ENCODE data around the gene IRX4.
"Not testable (repeated sequence)": the region's sequence is repeated elsewhere in the genome, so short reads cannot be mapped to it uniquely, and the experiment has no call there.

Gene IRX4

GRCh38 chr5:1856596-1857255 lies 26.0 kb downstream of the IRX4 start:
- FAIRE-seq, result no peak

DNA sequence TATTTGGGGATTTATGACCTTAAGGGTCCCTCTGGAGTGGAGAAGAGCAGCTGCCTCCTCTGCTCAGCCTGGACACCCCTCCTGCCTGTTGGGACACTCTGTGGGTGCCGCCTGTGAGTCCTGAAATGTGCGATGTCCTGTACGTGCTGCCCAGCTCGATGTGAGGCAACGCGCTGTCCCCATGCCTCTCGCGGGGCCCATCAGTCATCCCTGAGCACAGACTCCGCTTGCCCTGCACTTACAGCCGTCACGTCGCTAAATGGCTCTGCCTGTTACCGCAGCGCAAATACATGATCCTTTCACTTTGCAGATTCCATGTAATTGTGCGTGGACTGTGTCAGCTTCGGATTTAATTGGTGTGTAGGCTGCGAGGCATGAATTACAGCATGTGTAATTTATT lies 27.1 kb downstream of the IRX4 start:
- FAIRE-seq, result no peak

- FAIRE-seq, result no peak
Observed at GRCh38 chr5:1855075-1855474, 27.6 kb downstream of the IRX4 start.

DNA sequence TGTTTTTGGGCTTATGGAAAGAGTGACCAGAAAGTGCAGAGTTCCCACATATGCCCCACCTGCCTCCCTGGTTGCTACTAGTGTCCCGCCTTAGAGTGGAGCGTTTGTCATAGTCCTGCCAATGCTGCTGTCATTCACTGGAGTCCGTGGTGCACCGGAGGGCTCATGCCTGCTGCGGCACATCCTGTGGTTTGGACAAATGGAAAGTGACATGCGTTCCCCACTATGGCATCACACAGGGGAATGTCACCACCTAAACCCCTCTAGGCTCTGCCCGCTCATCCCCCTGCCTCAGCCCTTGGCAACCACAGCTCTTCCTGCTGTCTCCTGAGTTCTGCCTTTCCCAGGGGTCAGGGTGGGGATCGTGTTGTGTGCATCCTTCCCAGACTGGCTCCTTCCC lies 29.2 kb downstream of the IRX4 start:
- FAIRE-seq, result no peak

- FAIRE-seq, result no peak
Observed at GRCh38 chr5:1852324-1852947, 30.3 kb downstream of the IRX4 start.

DNA sequence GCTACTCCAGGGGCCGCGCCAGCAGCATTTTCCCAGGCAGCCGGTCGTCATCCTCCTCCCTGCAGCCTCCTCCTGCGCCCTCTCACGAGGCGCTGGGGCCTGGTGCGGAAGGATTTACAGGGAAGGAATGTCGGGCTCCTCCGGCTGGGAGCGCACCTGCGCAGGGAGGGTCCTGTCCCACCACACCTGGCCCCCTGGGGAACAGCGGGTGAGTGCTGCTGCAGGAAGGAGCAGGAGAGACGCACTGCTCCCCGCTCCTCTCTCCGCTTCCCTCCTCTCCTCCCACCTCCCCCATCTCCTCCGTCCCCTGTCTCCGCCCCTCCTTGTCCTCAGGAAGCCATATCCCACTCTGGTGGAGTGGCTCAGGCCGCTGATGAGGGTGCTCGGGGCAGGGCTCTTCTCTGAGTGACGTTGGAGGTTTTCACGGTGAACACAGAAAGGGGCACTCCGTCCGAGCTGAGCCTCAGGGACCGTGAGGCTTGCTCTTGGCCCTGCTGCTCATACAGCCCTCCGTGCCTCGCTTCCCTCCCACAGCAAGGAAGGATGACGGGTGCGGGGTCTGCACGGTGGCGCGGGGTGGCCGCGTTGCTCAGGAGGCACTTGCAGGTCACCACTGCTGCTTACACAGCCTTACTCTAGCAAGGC lies 31.3 kb downstream of the IRX4 start:
- FAIRE-seq, result no peak

GRCh38 chr5:1850324-1851154 lies 32.2 kb downstream of the IRX4 start:
- no peak for FAIRE-seq

DNA sequence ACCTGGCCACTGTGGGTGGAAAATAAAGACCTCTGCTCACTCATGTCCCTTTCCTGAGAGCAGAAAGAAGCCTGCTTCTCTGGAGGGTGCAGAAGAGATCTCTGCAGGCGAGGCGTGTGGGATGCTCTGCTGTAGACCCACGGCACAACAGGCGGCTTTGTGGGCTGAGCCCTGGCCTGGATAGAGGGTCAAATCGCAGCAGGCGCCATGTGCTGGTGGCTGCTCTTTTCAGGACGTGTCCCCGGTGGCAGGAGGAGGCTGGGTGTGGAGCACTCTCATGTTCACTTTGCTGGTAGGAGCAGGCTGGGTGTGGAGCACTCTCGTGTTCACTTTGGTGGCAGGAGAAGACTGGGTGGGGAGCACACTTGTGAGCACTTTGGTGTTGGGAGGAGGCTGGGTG lies 35.1 kb downstream of the IRX4 start:
- no peak for FAIRE-seq

DNA sequence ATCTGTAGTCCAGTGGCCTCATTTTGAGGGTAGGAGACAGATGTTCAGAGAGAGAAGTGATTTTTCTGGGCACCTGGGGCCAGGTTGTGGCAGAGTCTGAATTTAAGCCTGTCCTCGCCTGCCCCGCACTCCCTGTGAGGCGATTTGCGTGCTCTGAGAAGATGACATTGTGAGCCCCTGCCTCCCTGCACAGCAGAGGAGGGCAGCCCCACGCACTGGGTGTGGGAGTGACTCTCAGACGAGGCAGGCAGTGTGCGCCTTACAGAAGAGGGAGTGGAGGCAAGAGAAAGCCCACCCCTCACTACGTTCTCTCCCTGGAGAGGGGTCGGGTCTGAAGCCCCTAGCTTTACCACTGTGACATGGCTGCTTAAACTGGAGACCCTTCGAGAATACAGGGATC lies 35.7 kb downstream of the IRX4 start:
- FAIRE-seq, result no peak

DNA sequence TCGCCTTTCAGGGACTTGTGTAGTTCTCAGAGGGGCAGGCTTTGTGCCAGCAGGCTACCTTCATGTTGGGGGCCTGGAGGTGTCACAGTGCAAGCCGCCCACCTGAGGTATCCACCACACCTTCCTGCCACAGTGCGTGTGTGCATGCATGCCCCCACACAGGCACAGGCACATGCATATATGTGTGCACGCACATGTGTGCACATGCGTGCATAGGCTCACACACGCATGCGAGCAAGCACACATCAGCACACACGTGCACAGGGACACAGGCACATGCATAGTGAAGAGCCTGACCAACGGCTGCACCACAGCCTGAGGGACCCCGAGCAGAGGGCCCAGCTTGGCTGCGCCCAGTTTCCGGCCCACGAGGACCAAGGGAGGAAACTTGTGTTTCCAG lies 36.1 kb downstream of the IRX4 start:
- FAIRE-seq, result no peak

DNA sequence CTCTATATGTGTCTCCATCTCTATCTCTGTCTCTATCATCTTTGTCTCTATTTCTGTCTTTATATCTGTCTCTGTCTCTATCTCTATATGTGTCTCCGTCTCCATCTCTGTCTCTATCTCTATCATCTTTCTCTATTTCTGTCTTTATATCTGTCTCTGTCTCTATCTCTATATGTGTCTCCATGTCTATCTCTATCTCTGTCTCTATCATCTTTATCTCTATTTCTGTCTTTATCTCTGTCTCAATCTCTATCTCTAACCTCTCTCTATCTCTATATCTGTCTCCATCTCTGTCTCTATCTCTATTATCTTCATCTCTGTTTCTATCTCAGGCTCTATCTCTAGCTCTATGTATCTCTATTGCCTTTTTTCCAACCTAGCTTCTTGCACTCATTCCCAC lies 37.0 kb downstream of the IRX4 start:
- FAIRE-seq, result no peak

DNA sequence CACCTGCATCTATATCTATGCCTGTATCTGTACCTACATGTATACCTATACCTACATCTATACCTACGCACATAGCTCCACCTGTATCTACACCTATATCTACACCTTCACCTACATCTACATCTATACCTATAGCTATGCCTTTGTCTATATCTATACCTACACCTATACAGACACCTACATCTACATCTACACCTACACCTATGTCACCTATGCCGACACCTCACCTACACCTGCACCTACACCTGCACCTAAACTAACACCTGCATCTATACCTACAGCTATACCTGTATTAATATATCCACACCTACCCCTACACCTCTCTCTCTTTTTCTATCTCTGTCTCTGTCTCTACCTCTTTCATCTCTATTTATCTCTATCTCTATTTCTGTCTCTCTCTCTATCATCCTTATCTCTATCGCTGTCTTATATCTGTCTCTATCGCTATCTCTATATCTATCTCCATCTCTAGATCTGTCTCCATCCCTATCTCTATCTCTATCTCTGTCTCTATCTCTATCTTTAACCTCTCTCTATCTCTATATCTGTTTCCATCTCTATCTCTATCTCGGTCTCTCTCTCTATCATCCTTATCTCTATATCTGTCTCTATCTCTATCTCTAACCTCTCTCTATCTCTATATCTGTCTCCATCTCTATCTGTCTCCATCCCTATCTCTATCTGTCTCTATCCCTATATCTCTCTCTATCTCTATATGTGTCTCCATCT lies 37.9 kb downstream of the IRX4 start:
- no peak for FAIRE-seq

DNA sequence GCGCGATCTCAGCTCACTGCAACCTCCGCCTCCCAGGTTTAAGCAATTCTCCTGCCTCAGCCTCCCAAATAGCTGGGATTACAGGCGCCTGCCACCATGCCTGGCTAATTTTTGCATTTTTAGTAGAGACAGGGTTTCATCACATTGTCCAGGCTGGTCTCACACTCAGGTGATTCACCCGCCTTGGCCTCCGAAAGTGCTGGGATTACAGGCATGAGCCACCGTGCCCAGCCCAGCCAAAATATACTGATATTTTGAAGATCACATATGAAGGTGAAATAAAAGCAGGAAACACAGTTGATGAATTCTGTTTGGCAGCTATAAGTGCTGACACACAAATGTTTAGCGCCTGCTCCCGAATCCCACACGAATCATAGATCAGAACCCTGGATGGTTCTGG lies 39.0 kb downstream of the IRX4 start:
- not testable (repeated sequence) for FAIRE-seq

- FAIRE-seq, result no peak
Observed at GRCh38 chr5:1842004-1842819, 40.5 kb downstream of the IRX4 start.

DNA sequence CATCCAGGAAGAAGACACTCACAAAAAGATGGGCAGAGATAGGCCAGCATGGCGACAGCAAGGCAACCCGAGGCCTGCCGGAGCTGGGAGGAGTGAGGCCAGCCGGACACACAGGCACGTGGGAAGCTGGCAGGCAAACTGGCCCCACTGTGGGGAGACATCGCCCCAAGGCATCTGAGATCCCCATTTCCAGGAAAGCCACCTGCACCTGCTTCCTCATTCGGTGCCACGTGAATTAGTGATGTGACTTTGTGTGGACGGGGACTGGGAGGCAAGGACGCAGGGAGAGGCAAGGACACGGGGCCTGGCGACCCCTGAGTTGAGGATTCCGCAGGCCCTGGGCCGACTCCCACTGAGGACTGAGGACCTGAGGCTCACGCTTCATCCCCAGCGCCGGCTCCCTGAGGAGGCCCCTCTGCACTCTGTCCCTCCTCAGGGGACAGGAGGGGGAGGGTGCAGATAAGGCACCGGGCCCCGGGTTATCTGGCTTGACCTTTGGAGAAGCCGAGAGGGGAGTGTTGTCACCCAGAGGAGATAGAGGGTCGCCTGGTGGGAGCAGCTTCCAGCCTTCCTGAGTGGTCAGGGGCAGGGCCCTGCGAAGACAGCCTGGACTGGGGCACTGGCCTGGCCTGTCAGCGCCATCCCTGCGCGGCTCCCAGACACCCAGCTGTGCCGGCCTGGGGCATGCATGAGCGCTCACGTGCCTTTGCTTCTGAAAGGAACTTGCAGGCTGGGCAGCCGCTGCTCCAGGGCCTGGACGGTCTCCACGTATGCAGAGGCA lies 41.8 kb downstream of the IRX4 start:
- no peak for FAIRE-seq

GRCh38 chr5:1840071-1840547 lies 42.6 kb downstream of the IRX4 start:
- FAIRE-seq, result no peak

DNA sequence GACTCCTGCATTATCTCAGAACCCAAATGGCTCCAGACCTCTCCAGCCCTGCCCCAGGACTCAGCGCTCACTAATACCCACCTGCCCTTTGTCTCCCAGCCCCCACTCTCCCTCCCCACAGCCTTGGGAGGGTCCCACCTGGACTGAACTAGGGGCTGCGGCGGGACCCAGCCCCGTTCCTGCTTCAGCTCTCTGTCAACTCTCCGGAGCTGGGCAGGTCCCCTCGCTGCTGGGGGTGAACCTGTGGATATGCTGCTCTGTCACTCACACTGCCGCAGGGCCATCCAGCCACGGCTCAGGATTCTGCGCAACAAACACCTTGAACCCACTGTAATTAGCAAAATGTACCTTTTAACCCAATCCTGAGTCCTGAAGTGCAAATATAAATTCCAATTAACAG lies 44.7 kb downstream of the IRX4 start:
- FAIRE-seq, result no peak

GRCh38 chr5:1836891-1837880 lies 45.5 kb downstream of the IRX4 start:
- no peak for FAIRE-seq

- no peak for FAIRE-seq
Observed at GRCh38 chr5:1836176-1836890, 46.4 kb downstream of the IRX4 start.
